ENCODE measurements around the gene HDAC3. TPM values are rescaled to one million over a fixed set of nuclear protein-coding genes. Genes with fewer than 3 reads are reported as not detected.

HDAC3 gene
- total RNA-seq (10 to 100 TPM; 70.0 to 92.8 (median 79.0) TPM), polyA plus RNA-seq (100 to 1,000 TPM; 100 to 102 TPM), total RNA-seq (53.6 reads per million, percentile 73 among the genes with 10 or more reads in this experiment)

DNA sequence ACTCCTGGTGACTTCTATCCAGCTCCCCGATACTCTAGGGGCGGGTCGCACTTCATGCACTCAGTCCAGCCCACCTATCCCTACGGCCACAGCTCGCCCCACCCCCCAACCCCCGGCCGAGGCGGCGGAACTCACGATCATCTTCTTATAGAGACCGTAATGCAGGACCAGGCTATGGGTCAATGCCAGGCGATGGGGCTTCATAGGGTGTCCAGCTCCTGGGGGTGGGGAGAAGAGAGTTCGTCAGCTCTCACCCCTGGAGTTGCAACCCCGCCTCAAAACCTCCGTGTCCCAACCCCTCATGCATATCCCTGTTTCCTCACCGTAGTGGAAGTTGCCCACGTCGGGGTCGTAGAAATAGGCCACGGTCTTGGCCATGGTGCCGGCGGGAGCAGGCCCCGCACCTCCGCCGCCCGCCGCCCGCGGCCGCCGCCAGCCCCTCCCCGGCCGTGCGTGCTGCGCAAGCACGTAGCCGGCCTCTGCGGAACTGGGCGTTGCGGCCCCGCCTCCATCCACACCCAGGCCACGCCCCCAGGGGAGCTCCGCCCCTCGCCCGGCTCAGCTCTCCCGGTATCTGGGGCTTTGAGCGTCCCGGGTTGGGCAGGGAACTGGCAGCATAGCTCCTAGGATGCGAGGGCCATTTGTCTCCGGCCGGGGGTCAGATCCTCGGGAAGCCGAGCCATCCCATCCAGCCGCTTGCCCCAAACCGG lies at the start of gene HDAC3, which contains the start of gene RELL2:
Gene HDAC3 (minus strand): TSS at position 437 of the 710 bp plus-strand sequence. CDS start 59 bp downstream, at position 378.
Gene RELL2 (plus strand): TSS at position 585 of the 710 bp plus-strand sequence. CDS start 1,229 bp downstream, outside the sequence.
- intact Hi-C loops (cut with micrococcal nuclease) = loop anchor here (1.0 to 10.0 kb wide), 14 partner anchors 15 to 1368 kb away; partner anchors contain the start of genes ANKHD1 (in 2 of the 2), APBB3 (in 1 of the 2), ARHGAP26 (in 1 of the 2) and DELE1 (in 1 of the 2)
- H3K4me3 Mint-ChIP-seq = peak within 1 kb of the TSS; percentile 89 to 98 (median 92)
- H3K36me3 Mint-ChIP-seq = peaks cover 0 to 17% (median 10%) of the 10 kb centered on the region in 5 donors
- no peaks in the 10 kb centered on the region for H3K27me3 Mint-ChIP-seq
- peak within 1 kb of the TSS; percentile 72 to 95 (median 92) for H3K27ac Mint-ChIP-seq
- no peaks in the 10 kb centered on the region for H3K9me3 Mint-ChIP-seq
- Histone ChIP-seq H3K27ac (ENCODE audit: low read depth, low read length) (peak within 1 kb of the TSS; percentile 88), H3K4me3 (ENCODE audit: low read length) (peak within 1 kb of the TSS; percentile 81), H3K4me1 (ENCODE audit: control insufficient read depth in 2 of 2, insufficient read depth in 2 of 2, low read length in 2 of 2) (peaks cover 23 to 24% of the 10 kb centered on the region in 2 donors), H3K36me3 (ENCODE audit: control insufficient read depth in 2 of 3, insufficient read depth in 3 of 3, low read length in 3 of 3) (peaks cover 0 to 29% (median 0%) of the 10 kb centered on the region in 3 experiments), H3K27me3 (ENCODE audit: control insufficient read depth in 2 of 2, insufficient read depth in 2 of 2, low read length in 2 of 2) (no peaks in the 10 kb centered on the region), H3K9me3 (ENCODE audit: control insufficient read depth in 2 of 3, low read length in 3 of 3) (no peaks in the 10 kb centered on the region)
- CTCF ChIA-PET = interaction anchor here (0.6 to 5.1 kb wide), 12 partner anchors 10 to 245 kb away, joined by 3 to 33 read pairs (median 4); partner anchors contain the start of gene DIAPH1
- H3K4me1 Mint-ChIP-seq = peaks cover 35 to 56% (median 46%) of the 10 kb centered on the region in 7 donors
- peak; percentile 98 for ATAC-seq
- POLR2A ChIA-PET = interaction anchor here (0.5 to 5.0 kb wide), 29 partner anchors 9 to 1234 kb away, joined by 3 to 54 read pairs (median 5); partner anchors contain the start of genes DELE1, DIAPH1, FCHSD1 and PCDH12
- peak; percentile 86 to 99 (median 94) for DNase-seq

DNA sequence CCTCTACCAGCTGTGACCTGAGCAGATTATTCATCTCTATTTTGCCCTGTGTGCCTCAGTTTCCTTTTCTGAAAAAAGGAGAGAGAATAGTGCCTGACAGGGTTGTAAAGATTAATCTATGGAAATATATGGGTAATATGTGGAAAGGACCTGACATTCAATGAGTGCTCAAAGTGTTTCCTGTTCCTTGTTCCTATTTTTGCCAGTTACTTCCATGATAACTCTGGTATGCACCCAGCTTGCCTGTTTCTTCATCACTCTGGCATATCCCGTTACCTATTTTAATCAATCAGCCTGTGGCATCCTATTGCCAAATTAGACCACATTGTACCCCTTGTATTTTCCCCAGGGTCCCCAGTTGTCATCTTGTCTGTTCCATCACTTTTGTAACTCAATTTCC lies 48.9 kb upstream of the HDAC3 start:
- Mint-ChIP-seq H3K9me3 (no peaks in the 10 kb centered on the region), H3K4me3 (no peak overlapping the region), H3K4me1 (peaks cover 13 to 39% (median 26%) of the 10 kb centered on the region in 7 donors), H3K27me3 (peaks cover 0 to 13% (median 5%) of the 10 kb centered on the region in 5 donors), H3K36me3 (no peaks in the 10 kb centered on the region), H3K27ac (no peak overlapping the region)
- no peaks in the 10 kb centered on the region for H3K9me3 ChIP-seq (ENCODE audit: control insufficient read depth in 2 of 3, low read length in 3 of 3)
- H3K4me3 ChIP-seq (ENCODE audit: low read length) = no peak overlapping the region
- intact Hi-C loops (cut with micrococcal nuclease) = no loop called here
- peaks cover 14 to 16% of the 10 kb centered on the region in 2 donors for H3K4me1 ChIP-seq (ENCODE audit: control insufficient read depth in 2 of 2, insufficient read depth in 2 of 2, low read length in 2 of 2)
- no peaks in the 10 kb centered on the region for H3K27me3 ChIP-seq (ENCODE audit: control insufficient read depth in 2 of 2, insufficient read depth in 2 of 2, low read length in 2 of 2)
- ATAC-seq (no peak), DNase-seq (no peak)
- ChIA-PET POLR2A (interaction anchor here (1.4 kb wide), 1 partner anchor 284 kb away, joined by 4 read pairs; no protein-coding TSS in a partner anchor), CTCF (interaction anchor here (1.6 kb wide), 1 partner anchor 16 kb away, joined by 4 read pairs; no protein-coding TSS in a partner anchor)
- no peak overlapping the region for H3K27ac ChIP-seq (ENCODE audit: low read depth, low read length)
- no peaks in the 10 kb centered on the region for H3K36me3 ChIP-seq (ENCODE audit: control insufficient read depth in 2 of 3, insufficient read depth in 3 of 3, low read length in 3 of 3)

DNA sequence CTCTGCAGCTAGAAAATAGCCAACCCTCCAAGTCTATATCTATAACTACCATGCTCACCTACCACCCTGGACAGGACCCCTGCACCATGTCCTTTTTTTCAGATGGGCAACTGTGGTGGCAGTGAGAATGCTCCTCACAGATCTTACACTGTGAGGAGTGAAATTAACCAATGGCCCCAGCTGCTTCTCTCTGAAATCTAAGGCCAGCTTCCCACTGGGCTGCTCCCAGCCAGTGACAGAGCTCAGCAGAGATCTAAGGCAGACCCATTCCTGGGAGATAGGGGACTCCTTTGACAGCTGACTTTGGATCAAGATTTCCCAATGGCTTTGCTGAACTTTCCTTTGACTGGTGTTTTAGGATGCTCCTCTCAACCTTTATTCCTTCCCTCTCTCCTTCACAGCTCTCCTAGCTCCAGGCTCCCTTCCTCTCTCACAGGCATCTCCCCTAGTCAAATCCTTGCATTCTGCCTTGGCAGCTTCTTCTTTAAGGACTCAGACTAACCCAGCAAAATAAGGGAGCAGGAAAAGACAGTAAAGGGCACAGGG lies 47.0 kb upstream of the HDAC3 start:
- intact Hi-C loops (cut with micrococcal nuclease) = loop anchor here (1.0 kb wide), 2 partner anchors 9 to 19 kb away; no protein-coding TSS in a partner anchor
- Mint-ChIP-seq H3K36me3 (peaks cover 0 to 3% (median 0%) of the 10 kb centered on the region in 5 donors), H3K9me3 (no peaks in the 10 kb centered on the region), H3K4me3 (peak overlapping the region in 5 of 10 donors; percentile 16 to 63 (median 46)), H3K27ac (peak overlapping the region in 5 of 9 donors; percentile 7 to 75 (median 43)), H3K27me3 (peaks cover 0 to 4% (median 0%) of the 10 kb centered on the region in 5 donors), H3K4me1 (peaks cover 15 to 37% (median 27%) of the 10 kb centered on the region in 7 donors)
- H3K36me3 ChIP-seq (ENCODE audit: control insufficient read depth in 2 of 3, insufficient read depth in 3 of 3, low read length in 3 of 3) = no peaks in the 10 kb centered on the region
- ChIA-PET POLR2A (interaction anchor here (0.5 to 3.3 kb wide), 15 partner anchors 8 to 1721 kb away, joined by 3 to 23 read pairs (median 5); partner anchors contain the start of genes ARHGAP26, DELE1, FCHSD1 and HDAC3), CTCF (interaction anchor here (0.6 to 2.6 kb wide), 11 partner anchors 9 to 277 kb away, joined by 3 to 45 read pairs (median 4); partner anchors contain the start of genes DELE1, HDAC3, PCDH1 and RELL2)
- no peaks in the 10 kb centered on the region for H3K9me3 ChIP-seq (ENCODE audit: control insufficient read depth in 2 of 3, low read length in 3 of 3)
- no peak overlapping the region for H3K4me3 ChIP-seq (ENCODE audit: low read length)
- ATAC-seq (no peak), DNase-seq (no peak)
- H3K4me1 ChIP-seq (ENCODE audit: control insufficient read depth in 2 of 2, insufficient read depth in 2 of 2, low read length in 2 of 2) = peaks cover 14 to 16% of the 10 kb centered on the region in 2 donors
- H3K27me3 ChIP-seq (ENCODE audit: control insufficient read depth in 2 of 2, insufficient read depth in 2 of 2, low read length in 2 of 2) = no peaks in the 10 kb centered on the region
- no peak overlapping the region for H3K27ac ChIP-seq (ENCODE audit: low read depth, low read length)

DNA sequence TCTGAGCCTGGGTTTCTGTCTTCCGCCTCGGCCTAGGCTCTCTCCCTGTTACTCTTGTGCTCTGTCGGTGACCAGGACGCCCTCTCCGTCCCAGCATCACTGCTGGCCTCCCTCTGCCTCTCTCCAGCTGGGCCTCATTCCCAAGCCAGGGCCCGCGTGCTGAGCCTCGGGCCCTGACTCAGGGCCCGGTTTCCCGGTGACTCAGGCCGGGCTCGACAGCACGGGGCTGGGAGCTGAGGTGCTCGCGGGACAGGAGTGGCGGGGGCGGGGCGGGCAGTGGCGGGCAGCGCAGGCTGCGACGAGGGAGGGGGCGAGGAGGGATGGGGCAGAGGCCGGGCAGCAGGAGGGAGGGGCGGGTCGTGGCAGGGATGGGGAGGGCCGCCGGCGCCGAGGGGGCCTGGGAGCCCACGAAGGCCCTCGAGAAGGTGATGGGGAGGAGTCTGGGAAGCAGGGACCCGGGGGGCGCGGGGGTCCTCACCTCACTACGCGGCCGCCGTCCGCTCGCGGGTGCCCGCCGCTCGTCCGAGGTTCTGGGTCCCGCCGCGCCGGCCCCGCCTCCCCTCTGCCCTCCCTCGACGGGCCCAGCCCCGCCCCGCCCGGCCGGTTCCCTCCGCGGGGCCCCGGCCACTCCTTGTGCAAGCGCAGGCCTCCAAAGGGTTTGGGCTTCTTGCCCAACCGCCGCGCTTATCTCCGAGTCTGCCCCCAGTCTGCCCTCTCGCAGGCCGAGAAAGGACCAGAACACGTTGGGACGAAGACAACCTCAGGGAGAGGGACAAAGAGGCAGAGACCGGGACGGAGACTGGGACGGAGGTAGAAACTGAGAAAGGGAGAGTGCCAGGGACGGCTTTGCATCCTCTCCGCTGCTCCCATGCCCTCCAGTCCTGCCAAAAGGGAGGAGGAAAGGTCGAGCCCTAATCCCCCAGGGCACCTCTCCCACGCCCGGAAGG lies 45.3 kb upstream of the HDAC3 start, which contains the start of gene ARAP3:
Gene ARAP3 (minus strand): TSS at position 536 of the 947 bp plus-strand sequence. CDS start 1,744 bp downstream, outside the sequence.
- peak; percentile 84 for ATAC-seq
- peak within 1 kb of the TSS; percentile 32 for H3K27ac ChIP-seq (ENCODE audit: low read depth, low read length)
- peaks cover 0 to 2% (median 0%) of the 10 kb centered on the region in 11 donors for H3K9me3 Mint-ChIP-seq
- no peaks in the 10 kb centered on the region for H3K27me3 ChIP-seq (ENCODE audit: control insufficient read depth in 2 of 2, insufficient read depth in 2 of 2, low read length in 2 of 2)
- H3K27ac Mint-ChIP-seq = peak within 1 kb of the TSS in 8 of 9 donors; percentile 4 to 77 (median 46)
- H3K36me3 ChIP-seq (ENCODE audit: control insufficient read depth in 2 of 3, insufficient read depth in 3 of 3, low read length in 3 of 3) = no peaks in the 10 kb centered on the region
- peaks cover 0 to 5% (median 0%) of the 10 kb centered on the region in 5 donors for H3K36me3 Mint-ChIP-seq
- H3K9me3 ChIP-seq (ENCODE audit: control insufficient read depth in 2 of 3, low read length in 3 of 3) = no peaks in the 10 kb centered on the region
- H3K4me1 Mint-ChIP-seq = peaks cover 15 to 36% (median 27%) of the 10 kb centered on the region in 7 donors
- intact Hi-C loops (cut with micrococcal nuclease) = loop anchor here (1.0 to 2.0 kb wide), 2 partner anchors 10 to 17 kb away; no protein-coding TSS in a partner anchor
- peak within 1 kb of the TSS; percentile 64 for H3K4me3 ChIP-seq (ENCODE audit: low read length)
- POLR2A ChIA-PET = interaction anchor here (1.0 to 3.3 kb wide), 9 partner anchors 9 to 279 kb away, joined by 4 to 23 read pairs (median 9); partner anchors contain the start of genes DELE1, FCHSD1, HDAC3 and RELL2
- CTCF ChIA-PET = interaction anchor here (0.7 to 2.6 kb wide), 7 partner anchors 8 to 279 kb away, joined by 3 to 45 read pairs (median 3); no protein-coding TSS in a partner anchor
- no peaks in the 10 kb centered on the region for H3K27me3 Mint-ChIP-seq
- DNase-seq = peak in 2 of 9 donors; percentile 35 to 64
- H3K4me1 ChIP-seq (ENCODE audit: control insufficient read depth in 2 of 2, insufficient read depth in 2 of 2, low read length in 2 of 2) = peaks cover 14 to 16% of the 10 kb centered on the region in 2 donors
- peak within 1 kb of the TSS; percentile 65 to 84 (median 78) for H3K4me3 Mint-ChIP-seq

DNA sequence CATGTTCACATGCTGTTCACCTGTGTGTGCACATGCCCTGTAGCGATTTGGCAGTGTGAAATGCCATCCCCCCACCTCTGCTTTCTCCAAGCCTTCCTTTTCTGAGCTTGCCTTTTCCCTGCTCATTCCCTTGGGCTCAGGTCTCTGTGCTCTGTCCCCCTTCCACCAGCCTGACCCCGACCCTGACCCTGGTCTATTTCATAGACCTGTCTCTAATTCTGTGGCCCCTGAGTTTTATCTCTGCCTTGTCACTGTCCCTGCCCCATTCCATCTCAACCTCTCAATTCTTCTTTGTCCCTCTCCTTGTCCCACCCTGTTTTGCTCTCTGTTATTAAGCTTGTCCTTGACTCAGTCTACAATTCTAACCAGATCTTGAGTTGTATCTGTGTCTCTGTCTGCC lies 44.6 kb upstream of the HDAC3 start:
- no peaks in the 10 kb centered on the region for H3K27me3 Mint-ChIP-seq
- Histone ChIP-seq H3K27ac (ENCODE audit: low read depth, low read length) (no peak overlapping the region), H3K27me3 (ENCODE audit: control insufficient read depth in 2 of 2, insufficient read depth in 2 of 2, low read length in 2 of 2) (no peaks in the 10 kb centered on the region), H3K4me1 (ENCODE audit: control insufficient read depth in 2 of 2, insufficient read depth in 2 of 2, low read length in 2 of 2) (peaks cover 14 to 16% of the 10 kb centered on the region in 2 donors), H3K36me3 (ENCODE audit: control insufficient read depth in 2 of 3, insufficient read depth in 3 of 3, low read length in 3 of 3) (no peaks in the 10 kb centered on the region), H3K9me3 (ENCODE audit: control insufficient read depth in 2 of 3, low read length in 3 of 3) (no peaks in the 10 kb centered on the region), H3K4me3 (ENCODE audit: low read length) (peak overlapping the region; percentile 20)
- H3K27ac Mint-ChIP-seq = peak overlapping the region in 4 of 9 donors; percentile 4 to 77 (median 52)
- peaks cover 15 to 36% (median 27%) of the 10 kb centered on the region in 7 donors for H3K4me1 Mint-ChIP-seq
- POLR2A ChIA-PET = interaction anchor here (1.0 to 1.2 kb wide), 3 partner anchors 10 to 44 kb away, joined by 3 to 4 read pairs (median 4); partner anchors contain the start of gene FCHSD1
- DNase-seq = no peak
- no peak for ATAC-seq
- CTCF ChIA-PET = interaction anchor here (0.7 to 1.2 kb wide), 4 partner anchors 9 to 17 kb away, joined by 3 to 4 read pairs (median 3); no protein-coding TSS in a partner anchor
- intact Hi-C loops (cut with micrococcal nuclease) = loop anchor here in 1 of 2 donors (2.0 kb wide), 1 partner anchor 16 kb away; no protein-coding TSS in a partner anchor
- H3K36me3 Mint-ChIP-seq = peaks cover 0 to 5% (median 0%) of the 10 kb centered on the region in 5 donors
- H3K9me3 Mint-ChIP-seq = peaks cover 0 to 2% (median 0%) of the 10 kb centered on the region in 11 donors
- H3K4me3 Mint-ChIP-seq = peak overlapping the region; percentile 6 to 80 (median 66)
